Measurements from ENCODE around the gene GPR146.

Gene GPR146

DNA sequence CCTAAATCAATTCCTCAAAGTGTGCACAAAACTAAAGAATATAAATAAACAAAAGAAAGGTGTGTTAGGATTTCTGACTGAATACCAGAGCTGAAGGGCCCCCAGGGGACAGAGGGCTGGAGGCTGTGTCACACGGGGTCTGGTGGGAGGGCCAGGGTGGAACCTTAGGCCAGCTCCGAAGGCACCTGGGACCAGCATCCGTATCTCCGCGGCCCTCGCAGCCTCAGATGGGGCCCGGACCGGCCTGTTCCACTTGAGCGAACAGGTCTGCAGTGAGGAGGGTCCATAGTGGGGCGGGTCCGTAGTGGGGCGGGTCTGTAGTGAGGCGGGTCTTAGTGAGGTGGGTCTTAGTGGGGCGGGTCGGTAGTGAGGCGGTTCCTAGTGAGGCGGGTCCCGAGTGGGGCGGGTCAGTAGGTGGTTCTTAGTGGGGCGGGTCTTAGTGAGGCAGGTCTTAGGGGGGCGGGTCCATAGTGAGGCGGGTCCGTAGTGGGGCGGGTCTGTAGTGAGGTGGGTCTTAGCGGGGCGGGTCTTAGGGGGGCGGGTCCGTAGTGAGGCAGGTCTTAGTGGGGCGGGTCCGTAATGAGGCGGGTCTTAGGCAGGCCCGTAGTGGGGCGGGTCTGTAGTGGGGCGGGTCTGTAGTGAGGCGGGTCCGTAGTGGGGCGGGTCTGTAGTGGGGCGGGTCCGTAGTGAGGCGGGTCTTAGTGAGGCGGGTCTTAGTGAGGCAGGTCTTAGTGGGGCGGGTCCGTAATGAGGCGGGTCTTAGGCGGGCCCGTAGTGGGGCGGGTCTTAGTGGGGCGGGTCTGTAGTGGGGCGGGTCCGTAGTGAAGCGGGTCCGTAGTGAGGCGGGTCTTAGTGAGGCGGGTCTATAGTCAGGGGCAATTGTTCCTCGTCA is 15.1 kb downstream of the GPR146 start:
- H3K4me3 ChIP-seq (ENCODE audit: low read length): peak overlapping the region; percentile 45
- DNase-seq (ENCODE audit: low read depth): no peak
- TF ChIP-seq, protein P1, sequence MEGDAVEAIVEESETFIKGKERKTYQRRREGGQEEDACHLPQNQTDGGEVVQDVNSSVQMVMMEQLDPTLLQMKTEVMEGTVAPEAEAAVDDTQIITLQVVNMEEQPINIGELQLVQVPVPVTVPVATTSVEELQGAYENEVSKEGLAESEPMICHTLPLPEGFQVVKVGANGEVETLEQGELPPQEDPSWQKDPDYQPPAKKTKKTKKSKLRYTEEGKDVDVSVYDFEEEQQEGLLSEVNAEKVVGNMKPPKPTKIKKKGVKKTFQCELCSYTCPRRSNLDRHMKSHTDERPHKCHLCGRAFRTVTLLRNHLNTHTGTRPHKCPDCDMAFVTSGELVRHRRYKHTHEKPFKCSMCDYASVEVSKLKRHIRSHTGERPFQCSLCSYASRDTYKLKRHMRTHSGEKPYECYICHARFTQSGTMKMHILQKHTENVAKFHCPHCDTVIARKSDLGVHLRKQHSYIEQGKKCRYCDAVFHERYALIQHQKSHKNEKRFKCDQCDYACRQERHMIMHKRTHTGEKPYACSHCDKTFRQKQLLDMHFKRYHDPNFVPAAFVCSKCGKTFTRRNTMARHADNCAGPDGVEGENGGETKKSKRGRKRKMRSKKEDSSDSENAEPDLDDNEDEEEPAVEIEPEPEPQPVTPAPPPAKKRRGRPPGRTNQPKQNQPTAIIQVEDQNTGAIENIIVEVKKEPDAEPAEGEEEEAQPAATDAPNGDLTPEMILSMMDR (conservative IDR thresholded peaks at IDR 0.05; ENCODE audit: low read depth, low read length): no peak

- H3K4me3 ChIP-seq (ENCODE audit: low read length): peak overlapping the region; percentile 45
- peak; percentile 77 for DNase-seq (ENCODE audit: low read depth)
- TF ChIP-seq, protein P1 (conservative IDR thresholded peaks at IDR 0.05; ENCODE audit: low read depth, low read length): no peak
Measured at GRCh38 chr7:1060315-1061072, 16.1 kb downstream of the GPR146 start.

DNA sequence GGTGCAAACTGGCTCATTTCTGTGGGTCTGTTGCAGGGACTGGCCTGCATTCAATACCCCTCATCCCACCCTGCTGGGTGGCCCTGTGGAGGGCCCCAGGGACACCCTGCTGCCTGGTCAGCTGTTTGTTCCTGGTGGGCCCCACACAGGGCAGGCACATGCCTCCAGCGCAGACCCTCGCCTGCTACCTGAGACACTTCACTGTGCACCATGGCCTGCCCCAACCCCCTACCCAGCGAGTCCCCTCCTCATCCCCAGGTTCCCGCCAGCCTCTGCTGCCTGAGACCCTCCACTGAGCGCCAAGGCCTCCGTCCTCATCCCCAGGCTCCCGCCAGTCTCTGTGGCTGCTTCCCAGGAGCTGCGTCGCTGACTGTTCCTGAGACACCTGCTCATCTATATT is 16.8 kb downstream of the GPR146 start:
- TF ChIP-seq, protein P1 (conservative IDR thresholded peaks at IDR 0.05; ENCODE audit: low read depth, low read length): no peak
- DNase-seq (ENCODE audit: low read depth): no peak
- H3K4me3 ChIP-seq (ENCODE audit: low read length): no peak overlapping the region

GRCh38 chr7:1062296-1063294 is 18.2 kb downstream of the GPR146 start:
- no peak for DNase-seq (ENCODE audit: low read depth)
- no peak overlapping the region for H3K4me3 ChIP-seq (ENCODE audit: low read length)
- TF ChIP-seq, protein P1 (conservative IDR thresholded peaks at IDR 0.05; ENCODE audit: low read depth, low read length): no peak

DNA sequence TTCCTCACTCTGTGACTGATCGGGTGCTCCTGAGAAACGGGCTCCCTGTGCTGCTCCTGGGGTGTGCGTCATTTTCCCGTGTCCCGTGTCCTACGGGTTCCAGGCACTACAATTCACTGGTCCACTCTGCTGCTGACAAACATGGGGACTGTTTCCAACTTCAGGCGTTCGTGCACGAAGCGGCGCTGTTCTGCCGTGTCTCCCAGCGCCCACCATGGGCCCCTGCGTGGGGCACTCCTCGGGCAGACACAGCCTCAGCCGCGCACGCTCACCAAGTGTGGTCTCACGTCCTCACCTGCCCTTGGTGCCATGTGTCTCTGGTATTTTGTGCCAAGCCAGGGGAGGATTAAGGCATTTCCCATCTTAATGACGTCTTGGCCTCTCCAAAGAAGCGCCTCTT is 19.0 kb downstream of the GPR146 start:
- no peak overlapping the region for H3K4me3 ChIP-seq (ENCODE audit: low read length)
- TF ChIP-seq, protein P1 (conservative IDR thresholded peaks at IDR 0.05; ENCODE audit: low read depth, low read length): no peak
- no peak for DNase-seq (ENCODE audit: low read depth)

DNA sequence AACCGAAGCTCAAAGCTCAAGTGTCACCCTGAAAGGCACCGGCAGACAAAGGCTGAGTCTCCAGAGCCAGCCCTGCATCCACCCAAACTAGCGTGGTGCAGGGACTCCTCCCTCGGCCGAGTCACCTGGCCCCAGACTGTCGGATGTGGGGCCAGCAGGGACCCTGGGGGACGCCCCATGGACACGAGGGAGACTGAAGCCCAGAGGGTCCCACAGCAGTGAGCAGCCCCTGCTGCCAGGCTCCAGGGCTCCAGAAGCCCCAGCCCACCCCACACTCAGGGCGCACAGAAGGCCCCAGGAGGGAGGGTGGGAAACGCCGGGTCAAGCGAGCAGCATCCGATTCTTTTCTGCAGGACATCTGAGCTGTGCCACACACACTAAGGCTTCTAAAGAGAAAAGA is 20.2 kb downstream of the GPR146 start:
- TF ChIP-seq, protein P1 (conservative IDR thresholded peaks at IDR 0.05; ENCODE audit: low read depth, low read length): no peak
- H3K4me3 ChIP-seq (ENCODE audit: low read length): no peak overlapping the region

More for the DNA sequence above, 20.2 kb downstream of the GPR146 start:
- DNase-seq (ENCODE audit: low read depth): no peak

Data from retinal pigment epithelial cell (primary cell).